Mucosa of descending colon (tissue), 3 donors: ENCODE measurements around the gene C1orf21. TPM values are rescaled to one million over a fixed set of nuclear protein-coding genes. Genes with fewer than 3 reads are reported as not detected.
A peak's percentile ranks its signal among the peaks of the same experiment; 100 is the strongest.

Experiments used
- ATAC-seq: fragments of 200-7000 bp; cut with Tn5 transposase; one replicate; pipeline ENCODE4 v1.9.1; 2020; ENCODE audit warnings: mild to moderate bottlenecking, moderate library complexity
- DNase-seq, 3 donors: peaks; one replicate each; pipeline ENCODE4 v3.0.0-alpha.2; 2020
- H3K36me3 ChIP-seq: fragments of 200-600 bp; one replicate; pipeline ENCODE4 v1.8.0; 2021; ENCODE audit warnings: low read depth, mild to moderate bottlenecking
- H3K4me1 ChIP-seq: fragments of 200-600 bp; one replicate; pipeline ENCODE4 v1.8.0; 2021; ENCODE audit warnings: low read depth, mild to moderate bottlenecking
- H3K4me3 ChIP-seq: fragments of 200-600 bp; one replicate; pipeline ENCODE4 v1.8.0; 2021; ENCODE audit warnings: mild to moderate bottlenecking
- H3K9me3 ChIP-seq: fragments of 200-600 bp; one replicate; pipeline ENCODE4 v1.8.0; 2021; ENCODE audit warnings: mild to moderate bottlenecking
- intact Hi-C, 2 donors: fragments of 100-400 bp; cut with DNase I in 1 of 2; cut with micrococcal nuclease in 1 of 2; formaldehyde crosslinking; loops; one replicate each; pipeline versions ENCODE4 v1.11.0 to v1.11.1; 2022; cut with DNase I, micrococcal nuclease
- total RNA-seq, 3 donors: library from RNA; stranded (reverse); fragmentation: NEBNext Ultra II Directional in 2 of 3; extraction: Animal tissue kit (Norgen Biotek cat#: 25700) in 2 of 3; gene quantifications; one replicate each; pipeline versions ENCODE4 v1.2.1 to v1.2.4, GENCODE V29; 2021 to 2023
- TF ChIP-seq, protein P1 (sequence below): fragments of 200-600 bp; IDR thresholded peaks from one replicate; pipeline ENCODE4 v1.8.0; 2022; ENCODE audit warnings: antibody characterized with exemption, mild to moderate bottlenecking
- donor health status: DM: no; HTN: no; CAD: no; lungs with moderate emphysema.
- donor health status: DM: no; HTN: no; CAD: no.
- donor health status: DM: no; HTN: yes; CAD: no.

C1orf21 gene
- total RNA-seq, 3 donors from 2014 or later = 70.9 to 109 (median 96.8) TPM

DNA sequence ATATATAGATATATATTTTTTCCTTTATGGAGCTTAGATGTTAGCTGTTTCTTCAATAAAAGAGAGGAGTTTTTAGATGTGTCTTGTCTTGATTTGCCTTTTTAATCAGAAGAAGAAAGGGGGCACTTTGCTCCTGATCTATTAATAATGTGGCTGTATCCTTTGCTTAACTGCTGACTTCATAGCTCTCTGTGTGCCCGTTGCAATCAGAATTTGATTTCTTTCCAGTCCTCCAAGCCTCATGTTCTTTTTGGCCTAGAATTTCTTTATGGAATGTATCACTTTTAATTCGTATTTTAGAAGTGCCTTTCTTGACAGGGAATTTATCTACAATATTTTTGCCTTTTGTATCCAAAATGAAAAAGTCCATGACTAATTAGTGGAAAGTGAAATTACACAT, 85.3 kb downstream of the C1orf21 start:
- Histone ChIP-seq H3K4me1 (no peaks in the 10 kb centered on the region), H3K9me3 (no peaks in the 10 kb centered on the region), H3K36me3 (no peaks in the 10 kb centered on the region), H3K4me3 (no peak overlapping the region)
- intact Hi-C loops = no loop called here
- ATAC-seq = no peak
- DNase-seq = no peak
- TF ChIP-seq, protein P1, sequence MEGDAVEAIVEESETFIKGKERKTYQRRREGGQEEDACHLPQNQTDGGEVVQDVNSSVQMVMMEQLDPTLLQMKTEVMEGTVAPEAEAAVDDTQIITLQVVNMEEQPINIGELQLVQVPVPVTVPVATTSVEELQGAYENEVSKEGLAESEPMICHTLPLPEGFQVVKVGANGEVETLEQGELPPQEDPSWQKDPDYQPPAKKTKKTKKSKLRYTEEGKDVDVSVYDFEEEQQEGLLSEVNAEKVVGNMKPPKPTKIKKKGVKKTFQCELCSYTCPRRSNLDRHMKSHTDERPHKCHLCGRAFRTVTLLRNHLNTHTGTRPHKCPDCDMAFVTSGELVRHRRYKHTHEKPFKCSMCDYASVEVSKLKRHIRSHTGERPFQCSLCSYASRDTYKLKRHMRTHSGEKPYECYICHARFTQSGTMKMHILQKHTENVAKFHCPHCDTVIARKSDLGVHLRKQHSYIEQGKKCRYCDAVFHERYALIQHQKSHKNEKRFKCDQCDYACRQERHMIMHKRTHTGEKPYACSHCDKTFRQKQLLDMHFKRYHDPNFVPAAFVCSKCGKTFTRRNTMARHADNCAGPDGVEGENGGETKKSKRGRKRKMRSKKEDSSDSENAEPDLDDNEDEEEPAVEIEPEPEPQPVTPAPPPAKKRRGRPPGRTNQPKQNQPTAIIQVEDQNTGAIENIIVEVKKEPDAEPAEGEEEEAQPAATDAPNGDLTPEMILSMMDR = no peak

DNA sequence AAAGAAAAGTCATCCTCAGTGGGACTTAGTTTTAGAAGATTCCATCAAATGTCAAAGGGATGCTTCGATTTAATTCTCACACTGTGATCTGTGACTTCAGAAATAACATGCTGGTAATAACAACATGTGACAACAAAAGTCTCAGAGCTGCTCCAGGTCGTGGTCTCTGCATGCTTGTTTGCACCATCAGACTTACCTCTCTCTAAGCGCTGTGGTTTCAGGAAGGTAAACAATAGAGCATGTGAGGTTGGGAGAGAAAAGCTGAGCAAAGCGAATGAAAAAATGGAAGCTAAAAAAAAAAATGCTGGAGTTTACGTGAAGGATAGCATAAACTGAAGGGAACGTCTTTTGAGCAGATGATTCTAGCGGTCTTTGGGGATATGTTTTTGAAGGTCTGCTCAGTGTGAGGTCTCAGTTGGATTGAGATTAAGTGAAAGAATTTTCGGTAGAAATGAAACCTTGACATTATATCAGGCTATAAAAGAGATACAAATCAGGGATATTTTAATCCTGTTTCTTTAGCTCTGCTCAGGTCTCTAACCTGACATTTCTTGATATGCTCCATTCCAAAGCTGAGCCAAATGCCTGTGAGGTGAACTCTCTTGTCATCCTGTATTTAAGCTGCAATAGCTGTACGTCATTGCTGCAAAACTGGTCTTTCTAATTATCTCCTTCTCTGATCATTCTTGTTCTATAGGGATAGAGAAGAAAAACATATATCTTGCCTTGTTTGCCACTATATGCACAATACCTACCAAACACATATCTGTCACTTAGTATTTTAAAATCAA, 86.5 kb downstream of the C1orf21 start:
- H3K36me3 ChIP-seq = no peaks in the 10 kb centered on the region
- H3K4me1 ChIP-seq = no peaks in the 10 kb centered on the region
- TF ChIP-seq, protein P1 = no peak
- DNase-seq (no peak), ATAC-seq (no peak)
- no peaks in the 10 kb centered on the region for H3K9me3 ChIP-seq
- no peak overlapping the region for H3K4me3 ChIP-seq
- intact Hi-C loops = no loop called here

DNA sequence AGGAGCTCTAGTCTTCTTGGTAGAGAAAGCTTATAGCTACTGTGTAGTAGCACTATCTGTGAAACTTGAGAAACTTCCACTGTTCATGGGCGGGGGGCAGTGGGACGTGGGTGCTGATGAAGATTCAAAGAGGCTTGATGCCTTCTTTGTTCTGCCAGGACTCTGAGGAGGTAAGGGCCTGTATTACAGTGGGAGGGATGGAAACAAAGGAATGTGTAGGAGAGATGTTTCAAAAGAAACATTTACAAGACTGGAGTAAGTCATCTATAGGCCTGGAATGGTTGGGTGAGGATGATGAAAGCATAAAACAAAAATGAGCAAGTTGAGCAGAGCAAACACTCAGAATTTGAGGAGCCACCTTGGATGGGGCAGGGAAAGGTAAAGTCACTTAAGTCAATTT, 89.4 kb downstream of the C1orf21 start:
- ATAC-seq = no peak

DNA sequence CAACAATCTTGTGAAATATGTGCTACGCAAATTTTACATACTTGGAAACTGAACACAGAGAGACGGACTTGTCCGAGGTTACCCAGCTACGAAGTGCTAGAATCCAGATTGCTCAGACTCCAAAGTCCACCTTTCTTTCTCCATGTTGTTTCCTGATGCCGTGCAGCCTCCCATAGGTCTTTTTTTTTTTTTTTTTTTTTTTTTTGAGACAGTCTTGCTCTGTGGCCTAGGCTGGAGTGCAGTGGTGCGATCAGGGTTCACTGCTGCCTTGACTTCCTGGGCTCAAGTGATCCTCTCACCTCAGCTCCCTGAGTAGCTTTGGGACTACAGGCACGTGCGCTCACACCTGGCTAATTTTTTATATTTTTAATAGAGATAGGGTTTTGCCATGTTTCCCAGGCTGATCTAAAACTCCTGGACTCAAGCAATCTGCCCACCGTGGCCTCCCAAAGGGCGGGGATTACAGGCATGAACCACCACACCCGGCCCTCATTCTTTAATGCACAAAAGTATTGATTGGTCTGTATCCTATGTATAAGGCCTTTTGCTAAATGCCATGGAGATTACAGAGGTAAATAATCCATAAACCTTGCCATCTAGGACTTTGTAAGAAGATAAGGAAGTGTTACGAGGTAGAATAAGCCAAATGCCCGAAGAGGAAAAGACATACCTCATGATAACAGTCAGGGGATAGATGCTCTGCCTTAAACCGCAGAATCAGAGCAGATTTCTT, 92.8 kb downstream of the C1orf21 start:
- Histone ChIP-seq H3K36me3 (no peaks in the 10 kb centered on the region), H3K4me1 (peaks cover 18% of the 10 kb centered on the region), H3K4me3 (no peak overlapping the region), H3K9me3 (no peaks in the 10 kb centered on the region)
- TF ChIP-seq, protein P1 = no peak
- peak; percentile 90 for ATAC-seq
- intact Hi-C loops = no loop called here
- peak in 2 of 3 donors; percentile 51 to 53 for DNase-seq

More for the DNA sequence above, 89.4 kb downstream of the C1orf21 start:
- Histone ChIP-seq H3K9me3 (no peaks in the 10 kb centered on the region), H3K36me3 (no peaks in the 10 kb centered on the region), H3K4me1 (peaks cover 11% of the 10 kb centered on the region), H3K4me3 (no peak overlapping the region)
- intact Hi-C loops = no loop called here
- TF ChIP-seq, protein P1 = no peak
- no peak for DNase-seq

DNA sequence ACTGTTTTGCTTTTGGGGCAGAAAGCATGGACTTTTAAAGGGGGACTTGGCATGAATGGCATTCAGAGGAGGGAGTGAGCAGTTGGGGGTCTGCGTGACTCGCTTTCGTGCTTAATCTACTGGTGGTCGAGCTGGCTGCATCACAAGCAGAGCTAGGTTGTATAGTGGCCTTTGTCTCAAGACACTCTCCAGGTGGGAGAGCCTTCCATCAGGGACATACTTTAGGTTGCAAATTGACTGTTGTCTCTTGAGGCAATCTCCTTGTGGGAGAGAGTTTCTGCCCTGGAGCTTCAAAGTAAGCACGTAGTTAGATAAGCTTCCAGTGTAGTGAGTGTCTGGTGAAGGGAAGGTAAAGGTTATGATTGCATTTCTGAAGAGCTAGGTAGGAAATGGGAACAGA, 93.9 kb downstream of the C1orf21 start:
- peaks cover 30% of the 10 kb centered on the region for H3K4me1 ChIP-seq
- intact Hi-C loops = no loop called here
- no peak for DNase-seq

More for the DNA sequence above, 93.9 kb downstream of the C1orf21 start:
- TF ChIP-seq, protein P1 = no peak
- Histone ChIP-seq H3K36me3 (no peaks in the 10 kb centered on the region), H3K4me3 (no peak overlapping the region), H3K9me3 (no peaks in the 10 kb centered on the region)
- ATAC-seq = no peak
